ENCODE measurements around the gene NLRC3. TPM values are rescaled to one million over a fixed set of nuclear protein-coding genes. Genes with fewer than 3 reads are reported as not detected.

Gene NLRC3
- total RNA-seq, 4 donors from 2014 or later, result 0.70 to 4.0 (median 1.8) TPM

DNA sequence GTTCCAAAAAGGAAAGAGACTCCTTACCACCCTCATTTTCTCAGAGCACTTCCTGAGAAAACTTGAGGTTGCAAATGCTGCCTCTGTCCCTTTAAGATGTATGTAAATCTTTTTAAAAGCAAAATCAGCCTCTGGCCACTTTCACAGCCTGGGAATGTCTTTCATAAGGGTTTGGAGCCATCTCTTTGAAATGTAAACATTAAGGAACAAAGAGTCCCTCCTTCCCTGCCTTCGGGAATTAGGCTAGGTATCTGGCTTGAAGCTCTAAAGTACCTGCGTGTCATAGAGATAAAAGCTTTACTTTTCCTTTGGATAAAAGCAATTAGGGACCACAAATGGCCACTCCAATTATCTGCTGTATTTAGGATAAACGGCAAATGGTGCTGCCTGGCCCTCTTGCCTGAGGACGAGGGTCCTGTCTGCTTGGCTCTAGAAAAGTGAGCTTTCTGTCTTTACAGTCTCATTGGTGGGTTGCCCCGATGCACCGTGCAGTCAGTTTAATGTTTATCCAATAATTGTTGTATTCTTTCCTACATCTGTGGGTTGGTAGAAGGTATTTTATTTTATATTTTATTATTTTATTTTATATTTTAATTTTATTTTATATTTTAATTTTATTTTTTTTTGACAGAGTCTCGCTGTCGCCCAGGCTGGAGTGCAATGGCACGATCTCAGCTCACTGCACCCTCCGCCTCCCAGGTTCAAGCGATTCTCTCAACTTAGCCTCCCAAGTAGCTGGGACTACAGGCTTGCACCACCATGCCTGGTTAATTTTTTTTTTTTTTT lies 23.9 kb downstream of the NLRC3 start:
- no peak overlapping the region for H3K4me3 ChIP-seq
- intact Hi-C loops (cut with DNase I), result no loop called here

DNA sequence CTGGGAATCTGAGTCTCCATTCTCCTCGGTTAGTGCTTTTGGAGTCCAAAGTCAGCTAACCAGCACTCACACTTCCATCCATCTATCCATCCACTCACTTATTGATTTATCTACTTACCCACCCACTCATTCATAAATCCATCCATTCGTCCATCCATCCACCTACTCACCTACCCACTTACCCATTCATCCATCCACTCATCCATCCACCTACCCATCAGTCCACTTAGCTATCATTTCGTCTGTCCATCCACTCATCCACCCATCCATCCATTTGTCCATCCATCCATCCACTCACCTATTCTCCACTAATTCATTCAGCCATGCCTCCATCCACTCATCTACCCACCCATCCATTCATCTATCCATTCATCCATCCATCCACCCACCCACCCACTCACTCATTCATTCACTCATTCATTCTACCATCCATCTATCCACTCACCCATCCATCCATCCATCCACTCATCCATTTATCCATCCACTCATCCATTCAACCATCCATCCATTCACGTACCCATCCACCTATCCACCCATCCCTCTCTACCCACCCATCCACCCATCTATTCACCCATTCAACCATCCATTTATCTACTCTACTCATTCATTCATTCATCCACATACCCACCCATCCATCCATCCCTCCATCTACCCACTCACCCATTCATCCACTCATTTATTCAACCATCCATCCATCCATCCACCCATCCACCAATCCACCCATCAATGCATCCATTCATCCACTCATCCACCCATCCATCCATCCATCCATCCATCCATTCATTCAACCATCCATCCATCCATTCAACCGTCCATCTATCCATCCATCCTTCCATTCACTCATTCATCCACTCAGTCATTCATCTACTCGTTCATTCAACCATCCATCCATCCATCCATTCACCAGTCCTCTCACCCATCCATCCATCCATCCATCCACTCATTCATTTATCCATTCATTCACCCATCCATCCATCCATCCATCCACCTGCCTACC lies 26.1 kb downstream of the NLRC3 start:
- peaks cover 0 to 9% (median 0%) of the 10 kb centered on the region in 3 donors for H3K4me1 ChIP-seq
- TF ChIP-seq, protein P1, sequence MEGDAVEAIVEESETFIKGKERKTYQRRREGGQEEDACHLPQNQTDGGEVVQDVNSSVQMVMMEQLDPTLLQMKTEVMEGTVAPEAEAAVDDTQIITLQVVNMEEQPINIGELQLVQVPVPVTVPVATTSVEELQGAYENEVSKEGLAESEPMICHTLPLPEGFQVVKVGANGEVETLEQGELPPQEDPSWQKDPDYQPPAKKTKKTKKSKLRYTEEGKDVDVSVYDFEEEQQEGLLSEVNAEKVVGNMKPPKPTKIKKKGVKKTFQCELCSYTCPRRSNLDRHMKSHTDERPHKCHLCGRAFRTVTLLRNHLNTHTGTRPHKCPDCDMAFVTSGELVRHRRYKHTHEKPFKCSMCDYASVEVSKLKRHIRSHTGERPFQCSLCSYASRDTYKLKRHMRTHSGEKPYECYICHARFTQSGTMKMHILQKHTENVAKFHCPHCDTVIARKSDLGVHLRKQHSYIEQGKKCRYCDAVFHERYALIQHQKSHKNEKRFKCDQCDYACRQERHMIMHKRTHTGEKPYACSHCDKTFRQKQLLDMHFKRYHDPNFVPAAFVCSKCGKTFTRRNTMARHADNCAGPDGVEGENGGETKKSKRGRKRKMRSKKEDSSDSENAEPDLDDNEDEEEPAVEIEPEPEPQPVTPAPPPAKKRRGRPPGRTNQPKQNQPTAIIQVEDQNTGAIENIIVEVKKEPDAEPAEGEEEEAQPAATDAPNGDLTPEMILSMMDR (IDR thresholded peaks at IDR 0.05), result no peak
- no peak for TF ChIP-seq POLR2A (IDR thresholded peaks at IDR 0.05)
- intact Hi-C loops (cut with DNase I), result no loop called here
- H3K27ac ChIP-seq, result no peak overlapping the region
- no peaks in the 10 kb centered on the region for H3K27me3 ChIP-seq
- H3K36me3 ChIP-seq, result no peaks in the 10 kb centered on the region
- WGBS, 2 donors, result 84 to 88% methylated on average over 6 of the region's 6 CpGs
- H3K4me3 ChIP-seq, result no peak overlapping the region
- no peak for DNase-seq
- no peaks in the 10 kb centered on the region for H3K9me3 ChIP-seq

More for the DNA sequence above, 23.9 kb downstream of the NLRC3 start:
- TF ChIP-seq, protein P1 (IDR thresholded peaks at IDR 0.05), result no peak
- TF ChIP-seq POLR2A (IDR thresholded peaks at IDR 0.05), result no peak
- DNase-seq, result no peak
- peaks cover 0 to 8% (median 0%) of the 10 kb centered on the region in 3 donors for H3K4me1 ChIP-seq
- H3K27ac ChIP-seq, result no peak overlapping the region
- WGBS, 2 donors, result 63 to 78% methylated on average over 11 of the region's 11 CpGs
- no peaks in the 10 kb centered on the region for H3K36me3 ChIP-seq
- H3K9me3 ChIP-seq, result no peaks in the 10 kb centered on the region
- H3K27me3 ChIP-seq, result no peaks in the 10 kb centered on the region

- TF ChIP-seq, protein P1 (IDR thresholded peaks at IDR 0.05), result no peak
- TF ChIP-seq POLR2A (IDR thresholded peaks at IDR 0.05), result no peak
- H3K9me3 ChIP-seq, result no peaks in the 10 kb centered on the region
- no peak for DNase-seq
- H3K4me1 ChIP-seq, result peaks cover 0 to 9% (median 0%) of the 10 kb centered on the region in 3 donors
- WGBS, 2 donors, result 100% methylated on average over 2 of the region's 2 CpGs; no CpG with 5 or more reads in 1 of the 2 donors
- no peak overlapping the region for H3K4me3 ChIP-seq
- H3K27me3 ChIP-seq, result no peaks in the 10 kb centered on the region
- intact Hi-C loops (cut with DNase I), result no loop called here
- H3K27ac ChIP-seq, result no peak overlapping the region
- H3K36me3 ChIP-seq, result no peaks in the 10 kb centered on the region
Measured at GRCh38 chr16:3549906-3550305, 27.3 kb downstream of the NLRC3 start.

- Histone ChIP-seq H3K27ac (no peak overlapping the region), H3K4me3 (no peak overlapping the region), H3K36me3 (no peaks in the 10 kb centered on the region), H3K4me1 (peaks cover 0 to 9% (median 0%) of the 10 kb centered on the region in 3 donors), H3K27me3 (no peaks in the 10 kb centered on the region), H3K9me3 (no peaks in the 10 kb centered on the region)
- 70 to 82% methylated on average over 7 of the region's 15 CpGs for WGBS, 2 donors
- no peak for DNase-seq
- intact Hi-C loops (cut with DNase I), result no loop called here
- TF ChIP-seq, protein P1 (IDR thresholded peaks at IDR 0.05), result no peak
- TF ChIP-seq POLR2A (IDR thresholded peaks at IDR 0.05), result no peak
Measured at GRCh38 chr16:3548859-3549258, 28.3 kb downstream of the NLRC3 start.

All from esophagus squamous epithelium (tissue), 5 donors.